Activated CD8-positive, alpha-beta memory T cell treated with anti-CD3 and anti-CD28 coated beads, Interleukin-2, amount 10 ng/mL, durations not matched to agents 7 days and 5 days (primary cell): ENCODE measurements around the gene RDH13. TPM values are rescaled to one million over a fixed set of nuclear protein-coding genes. Genes with fewer than 3 reads are reported as not detected.
A peak's percentile ranks its signal among the peaks of the same experiment; 100 is the strongest.
"Not testable (repeated sequence)": the region's sequence is repeated elsewhere in the genome, so short reads cannot be mapped to it uniquely, and the experiment has no call there.

ENCODE experiments used
- ATAC-seq: fragments of 150-1000 bp; cut with Tn5 transposase; one replicate; pipeline ENCODE4 v1.10.0; 2021; ENCODE audit warnings: moderate library complexity
- CTCF ChIA-PET: fragments of 350-600 bp; sonication (Branson Sonifier 250); formaldehyde crosslinking; loops from one replicate; lab custom pipeline; 2021; ENCODE audit warnings: antibody characterized with exemption; lab: Charles Lee
- DNase-seq: peaks from one replicate; pipeline ENCODE4 v3.0.0-alpha.2; 2020
- H3K27ac Mint-ChIP-seq: one replicate; pipeline ENCODE4 v1.8.0; 2021; ENCODE audit warnings: mild to moderate bottlenecking, mixed read lengths
- H3K27me3 Mint-ChIP-seq: one replicate; pipeline ENCODE4 v1.8.0; 2021; ENCODE audit warnings: mixed read lengths
- H3K36me3 Mint-ChIP-seq: one replicate; pipeline ENCODE4 v1.8.0; 2021; ENCODE audit warnings: mild to moderate bottlenecking, mixed read lengths
- H3K4me1 Mint-ChIP-seq: one replicate; pipeline ENCODE4 v1.8.0; 2021; ENCODE audit warnings: mixed read lengths
- H3K4me3 Mint-ChIP-seq: one replicate; pipeline ENCODE4 v1.8.0; 2021; ENCODE audit warnings: mild to moderate bottlenecking, moderate library complexity, mixed read lengths
- H3K9me3 Mint-ChIP-seq: one replicate; pipeline ENCODE4 v1.8.0; 2022; ENCODE audit warnings: low read depth, mixed read lengths
- total RNA-seq, 2 experiments: library from RNA; stranded (reverse); gene quantifications; one replicate each; pipeline ENCODE4 v1.2.3, GENCODE V29; 2021

Gene RDH13, protein sequence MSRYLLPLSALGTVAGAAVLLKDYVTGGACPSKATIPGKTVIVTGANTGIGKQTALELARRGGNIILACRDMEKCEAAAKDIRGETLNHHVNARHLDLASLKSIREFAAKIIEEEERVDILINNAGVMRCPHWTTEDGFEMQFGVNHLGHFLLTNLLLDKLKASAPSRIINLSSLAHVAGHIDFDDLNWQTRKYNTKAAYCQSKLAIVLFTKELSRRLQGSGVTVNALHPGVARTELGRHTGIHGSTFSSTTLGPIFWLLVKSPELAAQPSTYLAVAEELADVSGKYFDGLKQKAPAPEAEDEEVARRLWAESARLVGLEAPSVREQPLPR
- total RNA-seq: 10 to 100 TPM; 18.9 to 23.9 TPM

DNA sequence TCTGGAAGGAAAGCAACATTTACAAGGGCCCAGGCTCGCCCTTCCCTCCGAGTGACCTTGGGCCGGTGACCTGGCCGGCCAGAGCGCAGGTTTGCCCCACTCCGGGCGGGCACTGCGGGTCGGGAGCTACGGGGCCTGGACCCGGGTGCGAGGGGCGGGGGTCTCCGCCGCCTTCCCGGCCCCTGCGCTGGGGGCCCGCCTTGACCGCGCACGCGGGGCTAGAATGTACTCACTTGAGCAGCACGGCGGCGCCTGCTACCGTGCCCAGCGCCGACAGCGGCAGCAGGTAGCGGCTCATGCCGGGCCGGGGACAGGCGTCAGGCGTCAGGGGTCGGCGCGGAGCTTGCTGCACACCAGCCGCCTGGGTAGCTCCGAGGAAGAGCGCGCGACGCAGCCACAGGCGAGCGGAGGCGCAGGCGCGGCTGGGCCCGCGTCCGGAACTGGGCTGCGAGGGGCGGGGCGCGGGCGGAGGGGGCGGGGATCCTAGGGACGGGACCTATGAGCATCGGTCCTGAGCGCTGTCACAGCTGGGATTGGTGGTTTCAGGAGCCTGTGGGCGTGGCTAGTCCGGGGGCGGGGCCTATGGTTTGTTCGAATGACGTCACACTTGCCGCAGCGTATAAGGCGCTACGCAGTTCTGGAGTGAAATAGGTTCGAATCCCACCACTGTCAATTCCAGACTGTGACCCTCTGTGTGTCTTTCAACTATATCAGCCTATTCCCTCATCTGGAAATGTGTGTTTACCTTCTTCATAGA is at the start of gene RDH13:
TSS of gene RDH13 (minus strand) at position 414 of the 757 bp plus-strand sequence. CDS start at position 298, 116 bp downstream.
- Mint-ChIP-seq H3K4me1 (peaks cover 18% of the 10 kb centered on the region), H3K4me3 (peak within 1 kb of the TSS; percentile 79), H3K36me3 (peaks cover 16% of the 10 kb centered on the region), H3K27me3 (peaks cover 33% of the 10 kb centered on the region), H3K9me3 (no peaks in the 10 kb centered on the region), H3K27ac (peak within 1 kb of the TSS; percentile 79)
- ATAC-seq: peak; percentile 100
- peak; percentile 98 for DNase-seq
- CTCF ChIA-PET: interaction anchor here (1.0 to 2.2 kb wide), 4 partner anchors 26 to 147 kb away, joined by 3 to 8 read pairs (median 4); no protein-coding TSS in a partner anchor

DNA sequence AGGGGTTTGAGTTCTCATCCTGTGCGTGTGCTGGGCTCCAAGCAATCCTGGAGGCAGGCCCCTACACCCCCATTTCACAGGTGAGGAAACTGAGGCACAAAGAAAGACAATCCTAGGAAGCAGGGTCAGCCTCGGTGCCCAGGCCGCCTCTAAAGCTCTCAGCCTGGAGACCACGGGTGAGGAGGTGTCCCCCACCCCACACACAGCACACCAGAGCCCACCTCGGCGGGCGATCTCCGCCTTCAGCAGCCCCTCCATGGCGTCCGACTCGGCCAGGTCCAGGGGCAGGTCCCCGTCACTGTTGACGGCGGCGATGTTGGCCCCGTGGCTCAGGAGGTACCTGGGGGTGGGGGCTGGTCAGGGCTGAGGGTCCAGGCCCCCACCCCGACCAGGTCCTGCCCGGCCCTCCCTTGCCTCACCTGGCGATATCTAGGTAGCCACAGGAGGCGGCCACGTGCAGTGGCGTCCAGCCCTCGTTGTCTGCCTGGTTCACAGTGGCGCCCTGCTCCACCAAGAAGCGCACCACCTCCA is 49.4 kb upstream of the RDH13 start:
- DNase-seq (no peak), ATAC-seq (no peak)
- CTCF ChIA-PET: no interaction called here
- Mint-ChIP-seq H3K9me3 (no peaks in the 10 kb centered on the region), H3K4me3 (no peak overlapping the region), H3K4me1 (peaks cover 25% of the 10 kb centered on the region), H3K27ac (no peak overlapping the region), H3K27me3 (no peaks in the 10 kb centered on the region), H3K36me3 (peaks cover 25% of the 10 kb centered on the region)

- no peak for ATAC-seq
- no peaks in the 10 kb centered on the region for H3K9me3 Mint-ChIP-seq
Observed at GRCh38 chr19:55111238-55111831, 48.4 kb upstream of the RDH13 start.

DNA sequence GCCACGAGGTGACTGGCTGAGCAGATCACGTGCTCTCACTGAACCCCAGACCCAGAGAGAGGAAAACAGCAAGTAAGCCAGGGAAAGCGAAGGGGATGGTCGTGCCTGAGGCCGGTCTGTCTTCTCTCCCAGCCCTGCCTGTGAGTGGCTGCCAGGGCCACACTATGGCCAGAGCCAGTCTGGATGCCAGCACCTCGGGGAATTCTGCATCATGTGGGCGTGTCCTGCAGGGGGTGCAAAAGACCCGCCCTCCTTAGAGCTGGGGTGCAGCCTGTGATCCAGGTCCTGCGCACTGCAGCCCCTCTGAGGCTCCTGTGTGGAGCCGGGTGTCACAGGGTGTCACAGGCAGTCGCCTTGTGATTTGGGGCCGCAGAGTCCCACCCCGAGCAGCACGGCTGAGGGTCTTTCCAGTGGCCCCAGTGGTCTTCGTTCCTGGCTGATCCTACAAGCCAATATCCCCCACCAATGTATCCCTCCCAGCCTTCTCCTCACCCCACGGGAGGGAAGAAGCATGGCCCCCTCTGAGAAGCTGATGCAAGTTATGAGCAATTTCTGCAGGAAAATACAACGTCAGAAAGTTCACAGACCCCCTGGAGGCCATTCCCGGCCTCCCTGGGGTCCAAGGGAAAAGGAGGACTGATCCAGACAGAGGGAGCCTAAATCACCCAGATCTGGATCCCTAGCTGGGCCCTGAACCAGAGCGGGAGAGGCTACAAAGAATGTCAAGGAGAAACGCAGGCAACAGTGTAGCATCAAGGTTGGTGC is 46.8 kb upstream of the RDH13 start:
- no peak overlapping the region for H3K4me3 Mint-ChIP-seq
- H3K27me3 Mint-ChIP-seq: no peaks in the 10 kb centered on the region
- ATAC-seq (no peak), DNase-seq (no peak)
- H3K4me1 Mint-ChIP-seq: peaks cover 14% of the 10 kb centered on the region
- H3K36me3 Mint-ChIP-seq: peaks cover 35% of the 10 kb centered on the region
- CTCF ChIA-PET: no interaction called here
- H3K9me3 Mint-ChIP-seq: no peaks in the 10 kb centered on the region
- H3K27ac Mint-ChIP-seq: no peak overlapping the region

More at GRCh38 chr19:55111238-55111831, 48.4 kb upstream of the RDH13 start:
- no peak for DNase-seq
- H3K27me3 Mint-ChIP-seq: no peaks in the 10 kb centered on the region
- peaks cover 27% of the 10 kb centered on the region for H3K4me1 Mint-ChIP-seq
- H3K27ac Mint-ChIP-seq: no peak overlapping the region
- CTCF ChIA-PET: interaction anchor here (0.6 kb wide), 1 partner anchor 542 kb away, joined by 3 read pairs; no protein-coding TSS in a partner anchor
- no peak overlapping the region for H3K4me3 Mint-ChIP-seq
- H3K36me3 Mint-ChIP-seq: peaks cover 33% of the 10 kb centered on the region

GRCh38 chr19:55107252-55107651 is 44.3 kb upstream of the RDH13 start:
- not testable (repeated sequence) for DNase-seq, H3K9me3 Mint-ChIP-seq, H3K27ac Mint-ChIP-seq, ATAC-seq, H3K4me3 Mint-ChIP-seq, H3K27me3 Mint-ChIP-seq
- peaks cover 14% of the 10 kb centered on the region for H3K4me1 Mint-ChIP-seq
- H3K36me3 Mint-ChIP-seq: peaks cover 51% of the 10 kb centered on the region
- CTCF ChIA-PET: interaction anchor here (0.6 kb wide), 1 partner anchor 57 kb away, joined by 3 read pairs; no protein-coding TSS in a partner anchor

DNA sequence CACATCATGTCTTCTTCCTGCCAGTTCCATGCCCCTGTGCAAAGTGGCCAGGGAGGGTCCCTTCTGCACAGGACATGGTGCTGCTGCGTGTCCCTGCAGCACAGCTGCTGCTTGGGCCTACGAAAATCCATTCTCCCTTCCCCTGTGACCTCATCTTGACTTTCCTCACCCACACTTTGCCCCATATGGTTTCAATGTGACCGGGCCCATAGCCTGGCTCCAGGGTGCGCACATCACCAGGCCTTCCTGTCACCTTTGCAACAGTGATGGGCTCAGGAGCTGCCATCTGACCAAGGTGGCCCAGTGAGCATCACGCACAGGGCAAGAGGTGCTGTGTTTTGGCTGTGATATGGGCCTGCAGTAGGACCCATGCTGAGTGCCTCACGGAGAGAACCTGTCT is 43.6 kb upstream of the RDH13 start:
- peaks cover 5% of the 10 kb centered on the region for H3K9me3 Mint-ChIP-seq
- no peak overlapping the region for H3K27ac Mint-ChIP-seq
- peaks cover 14% of the 10 kb centered on the region for H3K4me1 Mint-ChIP-seq
- H3K36me3 Mint-ChIP-seq: peaks cover 53% of the 10 kb centered on the region
- ATAC-seq (no peak), DNase-seq (no peak)
- H3K27me3 Mint-ChIP-seq: no peaks in the 10 kb centered on the region
- no peak overlapping the region for H3K4me3 Mint-ChIP-seq
- CTCF ChIA-PET: interaction anchor here (0.6 to 0.9 kb wide), 3 partner anchors 17 to 226 kb away, joined by 3 to 4 read pairs (median 3); no protein-coding TSS in a partner anchor

- Mint-ChIP-seq H3K27me3 (no peaks in the 10 kb centered on the region), H3K27ac (no peak overlapping the region), H3K4me3 (no peak overlapping the region), H3K9me3 (peaks cover 5% of the 10 kb centered on the region), H3K36me3 (peaks cover 50% of the 10 kb centered on the region), H3K4me1 (peaks cover 14% of the 10 kb centered on the region)
- no peak for ATAC-seq
- CTCF ChIA-PET: no interaction called here
- DNase-seq: no peak
Observed at GRCh38 chr19:55105237-55105636, 42.3 kb upstream of the RDH13 start.

GRCh38 chr19:55103190-55103589 is 40.2 kb upstream of the RDH13 start:
- no peak for ATAC-seq
- Mint-ChIP-seq H3K36me3 (peaks cover 36% of the 10 kb centered on the region), H3K27me3 (no peaks in the 10 kb centered on the region), H3K4me1 (peaks cover 5% of the 10 kb centered on the region), H3K4me3 (no peak overlapping the region), H3K27ac (no peak overlapping the region), H3K9me3 (peaks cover 5% of the 10 kb centered on the region)
- CTCF ChIA-PET: interaction anchor here (0.7 to 0.8 kb wide), 2 partner anchors 16 to 554 kb away, joined by 3 to 4 read pairs; no protein-coding TSS in a partner anchor
- DNase-seq: no peak

DNA sequence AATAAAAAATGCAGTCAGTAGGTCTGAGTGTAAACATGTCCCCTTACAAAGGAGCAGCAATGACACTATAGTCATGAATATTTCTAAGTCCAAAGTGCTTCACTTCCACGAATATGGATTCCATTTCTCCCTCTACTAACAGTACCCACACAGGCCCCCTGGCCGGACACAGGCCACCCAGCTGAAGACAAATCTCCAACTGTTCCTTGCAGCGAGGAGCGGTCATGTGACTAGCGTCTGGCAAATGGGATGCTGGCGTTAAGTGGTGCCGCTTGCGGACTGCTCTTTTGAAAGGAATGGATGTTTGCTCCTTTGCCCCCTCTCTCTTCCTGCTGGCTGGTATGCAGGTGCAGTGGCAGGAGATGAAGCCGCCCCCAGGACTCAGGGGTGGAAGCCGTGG is 38.3 kb upstream of the RDH13 start:
- no peaks in the 10 kb centered on the region for H3K27me3 Mint-ChIP-seq
- H3K9me3 Mint-ChIP-seq: peaks cover 5% of the 10 kb centered on the region
- DNase-seq (no peak), ATAC-seq (no peak)
- peaks cover 2% of the 10 kb centered on the region for H3K4me1 Mint-ChIP-seq
- no peak overlapping the region for H3K4me3 Mint-ChIP-seq
- H3K36me3 Mint-ChIP-seq: peaks cover 26% of the 10 kb centered on the region
- H3K27ac Mint-ChIP-seq: no peak overlapping the region
- CTCF ChIA-PET: no interaction called here

DNA sequence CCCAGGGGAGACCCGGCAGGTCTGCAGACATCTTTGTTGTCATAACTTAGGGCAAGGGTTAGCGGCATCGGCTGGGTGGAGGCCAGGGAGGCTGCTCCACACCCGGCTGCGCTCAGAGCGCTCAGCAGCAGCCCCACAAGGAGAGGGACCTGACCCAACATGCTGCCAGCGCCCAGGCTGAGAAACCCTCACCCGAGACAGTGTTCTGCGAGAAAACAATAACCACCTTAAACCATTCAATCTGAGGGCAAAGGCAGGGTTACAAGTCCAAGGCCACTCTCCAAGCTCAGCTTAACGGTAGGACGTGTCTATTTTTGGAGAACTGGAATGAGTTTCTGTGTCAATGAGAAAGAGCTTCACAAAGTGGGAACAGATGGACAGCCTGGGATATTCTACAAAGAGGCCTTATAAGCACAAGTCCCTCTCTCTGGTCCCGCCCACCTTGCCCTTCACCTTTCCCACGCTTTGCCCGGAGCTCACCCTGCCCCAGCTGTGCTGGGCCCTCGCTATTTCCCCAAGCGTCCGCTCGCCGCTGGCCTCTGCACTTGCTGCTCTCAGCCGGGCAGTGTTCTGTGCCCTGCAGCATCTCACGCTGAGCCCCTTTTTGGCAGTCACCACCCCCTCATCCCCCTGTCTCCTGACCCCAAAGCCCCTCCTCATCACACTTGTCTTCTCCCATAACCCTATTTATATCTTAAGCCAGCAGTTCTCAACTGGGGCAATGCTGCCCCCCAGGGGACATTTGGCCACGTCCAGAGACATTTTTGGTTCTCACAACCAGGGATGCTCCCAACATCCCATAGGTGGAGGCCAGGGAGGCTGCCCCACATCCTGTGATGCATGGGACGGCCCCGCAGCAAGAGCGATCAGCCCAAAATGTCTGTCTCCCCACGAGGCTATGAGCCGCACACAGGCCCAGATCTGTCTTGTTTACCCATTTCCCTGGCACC is 36.9 kb upstream of the RDH13 start:
- H3K4me3 Mint-ChIP-seq: no peak overlapping the region

GRCh38 chr19:55098716-55099556 is 36.0 kb upstream of the RDH13 start:
- CTCF ChIA-PET: interaction anchor here (1.6 kb wide), 1 partner anchor 11 kb away, joined by 6 read pairs; no protein-coding TSS in a partner anchor
- H3K9me3 Mint-ChIP-seq: peaks cover 5% of the 10 kb centered on the region
- H3K27ac Mint-ChIP-seq: no peak overlapping the region
- no peaks in the 10 kb centered on the region for H3K27me3 Mint-ChIP-seq
- H3K4me1 Mint-ChIP-seq: no peaks in the 10 kb centered on the region
- no peak overlapping the region for H3K4me3 Mint-ChIP-seq
- ATAC-seq: no peak
- peaks cover 16% of the 10 kb centered on the region for H3K36me3 Mint-ChIP-seq
- DNase-seq: no peak

More for the DNA sequence above, 36.9 kb upstream of the RDH13 start:
- Mint-ChIP-seq H3K27me3 (no peaks in the 10 kb centered on the region), H3K36me3 (peaks cover 20% of the 10 kb centered on the region), H3K9me3 (peaks cover 5% of the 10 kb centered on the region), H3K4me1 (no peaks in the 10 kb centered on the region), H3K27ac (no peak overlapping the region)
- CTCF ChIA-PET: interaction anchor here (1.6 kb wide), 1 partner anchor 11 kb away, joined by 6 read pairs; no protein-coding TSS in a partner anchor
- no peak for ATAC-seq
- no peak for DNase-seq
